Measurements from ENCODE around the gene MAPK12. TPM values are rescaled to one million over a fixed set of nuclear protein-coding genes. Genes with fewer than 3 reads are reported as not detected.
A peak's percentile ranks its signal among the peaks of the same experiment; 100 is the strongest.

Gene MAPK12
- total and polyA plus RNA-seq, 9 donors: 0.87 to 35.3 (median 23.3) TPM

DNA sequence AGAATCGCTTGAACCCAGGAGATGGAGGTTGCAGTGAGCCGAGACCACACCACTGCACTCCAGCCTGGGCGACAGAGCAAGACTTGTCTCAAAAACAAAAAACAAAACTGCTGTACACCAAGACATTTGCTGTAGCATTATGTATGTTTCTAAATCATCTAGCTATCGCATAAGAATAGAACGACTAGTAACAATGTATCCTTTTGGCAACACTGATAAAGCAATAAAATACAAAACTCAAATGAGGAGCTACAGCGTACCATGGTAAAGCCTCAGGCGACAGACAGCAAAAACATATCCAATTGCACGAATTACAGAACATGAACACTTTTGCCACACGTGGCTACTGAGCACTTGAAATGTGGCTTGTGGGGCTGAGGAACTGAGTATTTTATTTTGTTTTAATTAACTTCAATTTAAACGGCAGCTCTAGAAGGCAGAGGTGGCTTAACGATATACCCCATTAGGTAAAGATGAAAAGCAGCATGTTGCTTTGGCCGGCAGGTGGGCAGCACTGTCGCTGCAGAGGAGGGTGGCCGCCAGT lies 19.0 kb downstream of the MAPK12 start:
- intact Hi-C loops (cut with DNase I): loop anchor here in 3 of 4 donors (5.0 to 10.0 kb wide), 3 partner anchors 100 to 282 kb away; partner anchors contain the start of genes LMF2 (in 1 of the 3), NCAPH2 (in 1 of the 3), PPP6R2 (in 1 of the 3) and SCO2 (in 1 of the 3)
- TF ChIP-seq EP300 (IDR thresholded peaks at IDR 0.05) (no peak), POLR2A (IDR thresholded peaks at IDR 0.05) (no peak)
- TF ChIP-seq, protein P1, sequence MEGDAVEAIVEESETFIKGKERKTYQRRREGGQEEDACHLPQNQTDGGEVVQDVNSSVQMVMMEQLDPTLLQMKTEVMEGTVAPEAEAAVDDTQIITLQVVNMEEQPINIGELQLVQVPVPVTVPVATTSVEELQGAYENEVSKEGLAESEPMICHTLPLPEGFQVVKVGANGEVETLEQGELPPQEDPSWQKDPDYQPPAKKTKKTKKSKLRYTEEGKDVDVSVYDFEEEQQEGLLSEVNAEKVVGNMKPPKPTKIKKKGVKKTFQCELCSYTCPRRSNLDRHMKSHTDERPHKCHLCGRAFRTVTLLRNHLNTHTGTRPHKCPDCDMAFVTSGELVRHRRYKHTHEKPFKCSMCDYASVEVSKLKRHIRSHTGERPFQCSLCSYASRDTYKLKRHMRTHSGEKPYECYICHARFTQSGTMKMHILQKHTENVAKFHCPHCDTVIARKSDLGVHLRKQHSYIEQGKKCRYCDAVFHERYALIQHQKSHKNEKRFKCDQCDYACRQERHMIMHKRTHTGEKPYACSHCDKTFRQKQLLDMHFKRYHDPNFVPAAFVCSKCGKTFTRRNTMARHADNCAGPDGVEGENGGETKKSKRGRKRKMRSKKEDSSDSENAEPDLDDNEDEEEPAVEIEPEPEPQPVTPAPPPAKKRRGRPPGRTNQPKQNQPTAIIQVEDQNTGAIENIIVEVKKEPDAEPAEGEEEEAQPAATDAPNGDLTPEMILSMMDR (IDR thresholded peaks at IDR 0.05): no peak
- H3K36me3 ChIP-seq: no peaks in the 10 kb centered on the region
- no peaks in the 10 kb centered on the region for H3K27me3 ChIP-seq
- H3K9me3 ChIP-seq: no peaks in the 10 kb centered on the region
- H3K27ac ChIP-seq: no peak overlapping the region
- 21 to 37% (median 27%) methylated on average over 14 of the region's 14 CpGs for WGBS, 3 donors
- peak overlapping the region; percentile 71 for H3K4me3 ChIP-seq
- no peak for DNase-seq
- peaks cover 10% of the 10 kb centered on the region for H3K4me1 ChIP-seq (ENCODE audit: insufficient read depth)

DNA sequence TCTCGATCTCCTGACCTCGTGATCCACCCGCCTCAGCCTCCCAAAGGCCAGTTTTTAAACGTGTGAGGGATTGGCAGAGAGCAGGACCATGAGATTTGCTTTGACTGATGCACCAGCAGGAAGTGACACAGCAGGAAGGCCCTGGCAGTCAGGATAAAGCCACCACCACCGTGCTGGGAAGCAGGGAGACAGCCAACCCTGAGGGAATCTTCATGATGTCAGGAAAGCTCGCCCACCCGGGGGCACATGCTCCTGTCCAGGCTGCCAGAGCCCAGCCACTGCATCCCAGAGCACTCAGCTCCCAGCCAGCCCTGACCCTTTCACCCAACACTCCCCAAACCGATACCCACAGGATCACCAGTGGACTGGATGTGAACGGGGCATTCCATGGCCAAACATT lies 22.7 kb downstream of the MAPK12 start:
- peaks cover 4% of the 10 kb centered on the region for H3K4me1 ChIP-seq (ENCODE audit: insufficient read depth)
- no peak overlapping the region for H3K27ac ChIP-seq
- H3K4me3 ChIP-seq: no peak overlapping the region
- WGBS, 3 donors: 81 to 85% (median 84%) methylated on average over 9 of the region's 9 CpGs
- TF ChIP-seq, protein P1 (IDR thresholded peaks at IDR 0.05): no peak
- no peak for TF ChIP-seq EP300 (IDR thresholded peaks at IDR 0.05)
- TF ChIP-seq POLR2A (IDR thresholded peaks at IDR 0.05): no peak
- intact Hi-C loops (cut with DNase I): no loop called here
- no peaks in the 10 kb centered on the region for H3K9me3 ChIP-seq
- no peaks in the 10 kb centered on the region for H3K27me3 ChIP-seq
- H3K36me3 ChIP-seq: no peaks in the 10 kb centered on the region
- DNase-seq: no peak

DNA sequence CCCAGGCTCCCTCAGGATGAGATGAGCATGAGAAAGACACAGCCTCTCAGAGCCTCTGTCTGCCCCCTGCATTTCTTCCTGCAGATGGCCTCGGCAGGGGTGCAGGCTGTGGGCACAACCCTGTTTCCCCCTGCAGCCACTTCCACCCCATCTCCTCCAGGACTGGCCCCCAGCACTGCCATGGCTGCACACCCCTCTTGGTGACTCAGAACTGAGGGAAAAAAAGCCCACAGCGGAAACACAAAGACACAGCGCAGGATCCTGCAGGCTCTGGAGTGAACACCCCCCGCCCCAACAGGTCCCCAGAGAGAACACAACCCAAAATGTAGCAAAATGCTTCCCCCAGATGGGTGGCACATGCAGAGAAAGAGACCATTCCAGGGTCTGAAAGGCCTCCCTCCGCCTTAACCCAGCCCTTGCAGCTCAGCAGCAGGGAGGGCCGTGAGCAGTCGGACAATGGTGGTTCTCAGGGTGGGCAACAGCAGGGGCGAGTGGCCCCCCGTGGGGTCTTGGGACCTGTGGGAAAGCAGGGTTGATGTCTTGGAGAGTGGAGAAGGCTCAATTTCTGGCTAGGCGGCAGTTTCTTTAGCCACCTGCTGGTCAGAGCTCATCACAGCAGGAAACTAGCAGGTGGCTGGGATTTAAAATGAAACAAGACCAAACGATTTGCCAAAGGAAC lies 24.6 kb downstream of the MAPK12 start:
- TF ChIP-seq, protein P1 (IDR thresholded peaks at IDR 0.05): no peak
- TF ChIP-seq EP300 (IDR thresholded peaks at IDR 0.05) (no peak), POLR2A (IDR thresholded peaks at IDR 0.05) (no peak)
- Histone ChIP-seq H3K9me3 (no peaks in the 10 kb centered on the region), H3K27me3 (no peaks in the 10 kb centered on the region), H3K4me1 (ENCODE audit: insufficient read depth) (peaks cover 3% of the 10 kb centered on the region), H3K27ac (no peak overlapping the region), H3K36me3 (no peaks in the 10 kb centered on the region), H3K4me3 (no peak overlapping the region)
- intact Hi-C loops (cut with DNase I): no loop called here
- DNase-seq: no peak
- WGBS, 3 donors: 72 to 77% (median 75%) methylated on average over 10 to 11 of the region's 11 CpGs

DNA sequence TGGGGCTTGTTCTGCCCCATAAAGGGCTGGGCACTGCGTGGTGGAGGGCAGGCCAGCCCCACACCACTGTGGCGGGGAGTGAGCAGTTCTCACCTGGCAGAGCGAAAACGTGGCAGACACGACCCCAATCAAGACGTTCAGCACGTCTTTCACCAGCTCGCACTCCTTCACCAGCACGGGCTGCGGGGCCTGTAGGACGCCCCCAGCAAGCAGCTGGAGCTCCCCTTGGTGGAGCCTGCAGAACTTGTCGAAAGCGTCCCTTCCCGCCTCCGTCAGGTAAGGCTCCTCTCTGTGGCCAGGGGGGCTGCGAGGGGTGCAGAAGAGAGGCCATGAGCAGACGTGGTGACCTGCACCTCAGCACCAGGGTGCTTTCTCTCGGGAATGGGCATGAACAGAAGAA lies 28.3 kb downstream of the MAPK12 start:
- H3K36me3 ChIP-seq: no peaks in the 10 kb centered on the region
- WGBS, 3 donors: 84 to 92% (median 88%) methylated on average over 18 of the region's 18 CpGs
- H3K9me3 ChIP-seq: no peaks in the 10 kb centered on the region
- H3K4me1 ChIP-seq (ENCODE audit: insufficient read depth): no peaks in the 10 kb centered on the region
- H3K27me3 ChIP-seq: no peaks in the 10 kb centered on the region
- no peak overlapping the region for H3K27ac ChIP-seq
- TF ChIP-seq EP300 (IDR thresholded peaks at IDR 0.05) (no peak), POLR2A (IDR thresholded peaks at IDR 0.05) (no peak)
- TF ChIP-seq, protein P1 (IDR thresholded peaks at IDR 0.05): no peak
- no peak for DNase-seq
- intact Hi-C loops (cut with DNase I): no loop called here
- no peak overlapping the region for H3K4me3 ChIP-seq
